ENCODE data around the gene APC.

DNA sequence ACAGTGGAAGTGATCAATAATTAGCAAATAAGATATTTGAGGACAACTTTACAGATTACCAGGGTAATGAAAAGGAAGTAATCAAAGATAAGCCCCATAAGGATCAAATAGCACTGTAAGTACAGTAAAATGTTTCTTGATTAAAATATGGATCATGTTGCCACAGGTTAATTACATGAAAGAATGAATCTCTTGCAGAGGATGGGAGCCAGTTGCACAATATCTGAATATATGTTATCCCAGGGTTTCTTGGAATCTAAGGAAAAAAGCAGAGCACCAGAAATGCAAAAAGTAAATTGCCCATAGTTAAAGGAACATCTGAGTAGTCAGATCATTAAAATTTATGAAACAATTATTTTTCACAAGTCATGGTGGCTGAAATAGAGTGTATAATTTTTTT lies 109.6 kb downstream of the APC start:
- TF ChIP-seq POLR2A (IDR thresholded peaks at IDR 0.05) (no peak), POLR2AphosphoS5 (IDR thresholded peaks at IDR 0.05) (no peak), EP300 (IDR thresholded peaks at IDR 0.05) (no peak)
- TF ChIP-seq, protein P1, sequence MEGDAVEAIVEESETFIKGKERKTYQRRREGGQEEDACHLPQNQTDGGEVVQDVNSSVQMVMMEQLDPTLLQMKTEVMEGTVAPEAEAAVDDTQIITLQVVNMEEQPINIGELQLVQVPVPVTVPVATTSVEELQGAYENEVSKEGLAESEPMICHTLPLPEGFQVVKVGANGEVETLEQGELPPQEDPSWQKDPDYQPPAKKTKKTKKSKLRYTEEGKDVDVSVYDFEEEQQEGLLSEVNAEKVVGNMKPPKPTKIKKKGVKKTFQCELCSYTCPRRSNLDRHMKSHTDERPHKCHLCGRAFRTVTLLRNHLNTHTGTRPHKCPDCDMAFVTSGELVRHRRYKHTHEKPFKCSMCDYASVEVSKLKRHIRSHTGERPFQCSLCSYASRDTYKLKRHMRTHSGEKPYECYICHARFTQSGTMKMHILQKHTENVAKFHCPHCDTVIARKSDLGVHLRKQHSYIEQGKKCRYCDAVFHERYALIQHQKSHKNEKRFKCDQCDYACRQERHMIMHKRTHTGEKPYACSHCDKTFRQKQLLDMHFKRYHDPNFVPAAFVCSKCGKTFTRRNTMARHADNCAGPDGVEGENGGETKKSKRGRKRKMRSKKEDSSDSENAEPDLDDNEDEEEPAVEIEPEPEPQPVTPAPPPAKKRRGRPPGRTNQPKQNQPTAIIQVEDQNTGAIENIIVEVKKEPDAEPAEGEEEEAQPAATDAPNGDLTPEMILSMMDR (IDR thresholded peaks at IDR 0.05), result no peak

Data from stomach (tissue), 4 donors.